ENCODE measurements around the gene TEX264.

DNA sequence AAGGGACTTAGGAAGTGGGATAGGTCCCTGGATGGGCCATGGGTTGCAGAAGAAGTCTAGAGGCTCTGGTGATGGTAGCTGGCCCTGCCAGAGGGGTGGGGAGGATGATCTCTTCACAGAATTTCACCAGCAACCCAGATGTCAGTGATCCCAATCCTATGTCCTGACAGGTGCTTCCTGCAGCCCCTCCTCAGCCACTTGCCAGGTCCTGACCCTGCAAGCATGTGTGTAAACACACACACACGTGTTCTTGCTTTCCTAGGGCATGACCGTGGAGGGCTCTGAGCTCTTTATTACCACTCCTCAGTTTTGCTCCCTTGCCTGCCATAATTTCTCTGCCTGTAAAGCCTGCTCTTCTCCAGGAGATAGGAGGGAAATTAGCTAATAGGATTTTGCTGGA lies 12.5 kb downstream of the TEX264 start:
- TF ChIP-seq, protein P1, sequence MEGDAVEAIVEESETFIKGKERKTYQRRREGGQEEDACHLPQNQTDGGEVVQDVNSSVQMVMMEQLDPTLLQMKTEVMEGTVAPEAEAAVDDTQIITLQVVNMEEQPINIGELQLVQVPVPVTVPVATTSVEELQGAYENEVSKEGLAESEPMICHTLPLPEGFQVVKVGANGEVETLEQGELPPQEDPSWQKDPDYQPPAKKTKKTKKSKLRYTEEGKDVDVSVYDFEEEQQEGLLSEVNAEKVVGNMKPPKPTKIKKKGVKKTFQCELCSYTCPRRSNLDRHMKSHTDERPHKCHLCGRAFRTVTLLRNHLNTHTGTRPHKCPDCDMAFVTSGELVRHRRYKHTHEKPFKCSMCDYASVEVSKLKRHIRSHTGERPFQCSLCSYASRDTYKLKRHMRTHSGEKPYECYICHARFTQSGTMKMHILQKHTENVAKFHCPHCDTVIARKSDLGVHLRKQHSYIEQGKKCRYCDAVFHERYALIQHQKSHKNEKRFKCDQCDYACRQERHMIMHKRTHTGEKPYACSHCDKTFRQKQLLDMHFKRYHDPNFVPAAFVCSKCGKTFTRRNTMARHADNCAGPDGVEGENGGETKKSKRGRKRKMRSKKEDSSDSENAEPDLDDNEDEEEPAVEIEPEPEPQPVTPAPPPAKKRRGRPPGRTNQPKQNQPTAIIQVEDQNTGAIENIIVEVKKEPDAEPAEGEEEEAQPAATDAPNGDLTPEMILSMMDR (IDR thresholded peaks at IDR 0.05; ENCODE audit: insufficient read depth, low read depth, low read length), result no peak
- no peak for TF ChIP-seq EZH2 (IDR thresholded peaks at IDR 0.05; ENCODE audit: insufficient read depth, low read length)
